ENCODE results near the gene MIOX. TPM values are rescaled to one million over a fixed set of nuclear protein-coding genes. Genes with fewer than 3 reads are reported as not detected.

Gene MIOX
- total and polyA plus RNA-seq, 2 of the 13 experiments (the other 11 are each of a cell fraction or from before 2014, with no cell fraction given), result 1.5 to 2.9 TPM

DNA sequence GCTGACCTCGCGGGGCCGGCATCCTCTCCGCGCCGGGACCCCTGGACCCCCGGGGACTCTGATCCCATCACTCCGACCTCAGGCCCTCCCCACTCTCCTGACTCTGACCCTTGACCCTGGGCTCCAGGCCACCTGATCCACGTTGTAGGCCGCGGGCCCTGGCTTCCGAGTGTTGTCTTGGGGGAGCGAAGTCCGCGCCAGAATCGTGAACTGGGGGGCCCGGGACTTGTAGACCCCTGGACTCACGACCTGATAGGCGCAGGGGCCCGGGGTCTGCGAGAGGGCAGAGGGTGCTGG is 43.9 kb downstream of the MIOX start (continued):
- TF ChIP-seq, protein P1, sequence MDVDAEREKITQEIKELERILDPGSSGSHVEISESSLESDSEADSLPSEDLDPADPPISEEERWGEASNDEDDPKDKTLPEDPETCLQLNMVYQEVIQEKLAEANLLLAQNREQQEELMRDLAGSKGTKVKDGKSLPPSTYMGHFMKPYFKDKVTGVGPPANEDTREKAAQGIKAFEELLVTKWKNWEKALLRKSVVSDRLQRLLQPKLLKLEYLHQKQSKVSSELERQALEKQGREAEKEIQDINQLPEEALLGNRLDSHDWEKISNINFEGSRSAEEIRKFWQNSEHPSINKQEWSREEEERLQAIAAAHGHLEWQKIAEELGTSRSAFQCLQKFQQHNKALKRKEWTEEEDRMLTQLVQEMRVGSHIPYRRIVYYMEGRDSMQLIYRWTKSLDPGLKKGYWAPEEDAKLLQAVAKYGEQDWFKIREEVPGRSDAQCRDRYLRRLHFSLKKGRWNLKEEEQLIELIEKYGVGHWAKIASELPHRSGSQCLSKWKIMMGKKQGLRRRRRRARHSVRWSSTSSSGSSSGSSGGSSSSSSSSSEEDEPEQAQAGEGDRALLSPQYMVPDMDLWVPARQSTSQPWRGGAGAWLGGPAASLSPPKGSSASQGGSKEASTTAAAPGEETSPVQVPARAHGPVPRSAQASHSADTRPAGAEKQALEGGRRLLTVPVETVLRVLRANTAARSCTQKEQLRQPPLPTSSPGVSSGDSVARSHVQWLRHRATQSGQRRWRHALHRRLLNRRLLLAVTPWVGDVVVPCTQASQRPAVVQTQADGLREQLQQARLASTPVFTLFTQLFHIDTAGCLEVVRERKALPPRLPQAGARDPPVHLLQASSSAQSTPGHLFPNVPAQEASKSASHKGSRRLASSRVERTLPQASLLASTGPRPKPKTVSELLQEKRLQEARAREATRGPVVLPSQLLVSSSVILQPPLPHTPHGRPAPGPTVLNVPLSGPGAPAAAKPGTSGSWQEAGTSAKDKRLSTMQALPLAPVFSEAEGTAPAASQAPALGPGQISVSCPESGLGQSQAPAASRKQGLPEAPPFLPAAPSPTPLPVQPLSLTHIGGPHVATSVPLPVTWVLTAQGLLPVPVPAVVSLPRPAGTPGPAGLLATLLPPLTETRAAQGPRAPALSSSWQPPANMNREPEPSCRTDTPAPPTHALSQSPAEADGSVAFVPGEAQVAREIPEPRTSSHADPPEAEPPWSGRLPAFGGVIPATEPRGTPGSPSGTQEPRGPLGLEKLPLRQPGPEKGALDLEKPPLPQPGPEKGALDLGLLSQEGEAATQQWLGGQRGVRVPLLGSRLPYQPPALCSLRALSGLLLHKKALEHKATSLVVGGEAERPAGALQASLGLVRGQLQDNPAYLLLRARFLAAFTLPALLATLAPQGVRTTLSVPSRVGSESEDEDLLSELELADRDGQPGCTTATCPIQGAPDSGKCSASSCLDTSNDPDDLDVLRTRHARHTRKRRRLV (CRISPR knock-in tag; IDR thresholded peaks at IDR 0.05), result no peak
- TF ChIP-seq, protein P2, sequence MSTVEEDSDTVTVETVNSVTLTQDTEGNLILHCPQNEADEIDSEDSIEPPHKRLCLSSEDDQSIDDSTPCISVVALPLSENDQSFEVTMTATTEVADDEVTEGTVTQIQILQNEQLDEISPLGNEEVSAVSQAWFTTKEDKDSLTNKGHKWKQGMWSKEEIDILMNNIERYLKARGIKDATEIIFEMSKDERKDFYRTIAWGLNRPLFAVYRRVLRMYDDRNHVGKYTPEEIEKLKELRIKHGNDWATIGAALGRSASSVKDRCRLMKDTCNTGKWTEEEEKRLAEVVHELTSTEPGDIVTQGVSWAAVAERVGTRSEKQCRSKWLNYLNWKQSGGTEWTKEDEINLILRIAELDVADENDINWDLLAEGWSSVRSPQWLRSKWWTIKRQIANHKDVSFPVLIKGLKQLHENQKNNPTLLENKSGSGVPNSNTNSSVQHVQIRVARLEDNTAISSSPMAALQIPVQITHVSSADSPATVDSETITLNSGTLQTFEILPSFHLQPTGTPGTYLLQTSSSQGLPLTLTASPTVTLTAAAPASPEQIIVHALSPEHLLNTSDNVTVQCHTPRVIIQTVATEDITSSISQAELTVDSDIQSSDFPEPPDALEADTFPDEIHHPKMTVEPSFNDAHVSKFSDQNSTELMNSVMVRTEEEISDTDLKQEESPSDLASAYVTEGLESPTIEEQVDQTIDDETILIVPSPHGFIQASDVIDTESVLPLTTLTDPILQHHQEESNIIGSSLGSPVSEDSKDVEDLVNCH (CRISPR knock-in tag; IDR thresholded peaks at IDR 0.05), result 0 out of 2 replicates have a peak, but pooled peaks have one; percentile 21
- TF ChIP-seq SRSF1 (optimal IDR thresholded peaks at IDR 0.05; ENCODE audit: low read depth, low read length) (peak; percentile 82), ATRX (CRISPR knock-in tag; IDR thresholded peaks at IDR 0.05; ENCODE audit: borderline replicate concordance) (no peak), EEA1 (CRISPR knock-in tag; IDR thresholded peaks at IDR 0.05; ENCODE audit: borderline replicate concordance) (no peak; the same call in 1 of the 2 replicates), EP300 (IDR thresholded peaks at IDR 0.05; ENCODE audit: low read depth in 2 of 2, low read length in 2 of 2) (no peak), EP300 (CRISPR knock-in tag; IDR thresholded peaks at IDR 0.05; ENCODE audit: borderline replicate concordance) (no peak), ZSCAN12 (CRISPR knock-in tag; IDR thresholded peaks at IDR 0.05) (no peak; the same call in 1 of the 2 replicates), KLF11 (CRISPR knock-in tag; IDR thresholded peaks at IDR 0.05) (no peak)
- TF ChIP-seq, protein P3, sequence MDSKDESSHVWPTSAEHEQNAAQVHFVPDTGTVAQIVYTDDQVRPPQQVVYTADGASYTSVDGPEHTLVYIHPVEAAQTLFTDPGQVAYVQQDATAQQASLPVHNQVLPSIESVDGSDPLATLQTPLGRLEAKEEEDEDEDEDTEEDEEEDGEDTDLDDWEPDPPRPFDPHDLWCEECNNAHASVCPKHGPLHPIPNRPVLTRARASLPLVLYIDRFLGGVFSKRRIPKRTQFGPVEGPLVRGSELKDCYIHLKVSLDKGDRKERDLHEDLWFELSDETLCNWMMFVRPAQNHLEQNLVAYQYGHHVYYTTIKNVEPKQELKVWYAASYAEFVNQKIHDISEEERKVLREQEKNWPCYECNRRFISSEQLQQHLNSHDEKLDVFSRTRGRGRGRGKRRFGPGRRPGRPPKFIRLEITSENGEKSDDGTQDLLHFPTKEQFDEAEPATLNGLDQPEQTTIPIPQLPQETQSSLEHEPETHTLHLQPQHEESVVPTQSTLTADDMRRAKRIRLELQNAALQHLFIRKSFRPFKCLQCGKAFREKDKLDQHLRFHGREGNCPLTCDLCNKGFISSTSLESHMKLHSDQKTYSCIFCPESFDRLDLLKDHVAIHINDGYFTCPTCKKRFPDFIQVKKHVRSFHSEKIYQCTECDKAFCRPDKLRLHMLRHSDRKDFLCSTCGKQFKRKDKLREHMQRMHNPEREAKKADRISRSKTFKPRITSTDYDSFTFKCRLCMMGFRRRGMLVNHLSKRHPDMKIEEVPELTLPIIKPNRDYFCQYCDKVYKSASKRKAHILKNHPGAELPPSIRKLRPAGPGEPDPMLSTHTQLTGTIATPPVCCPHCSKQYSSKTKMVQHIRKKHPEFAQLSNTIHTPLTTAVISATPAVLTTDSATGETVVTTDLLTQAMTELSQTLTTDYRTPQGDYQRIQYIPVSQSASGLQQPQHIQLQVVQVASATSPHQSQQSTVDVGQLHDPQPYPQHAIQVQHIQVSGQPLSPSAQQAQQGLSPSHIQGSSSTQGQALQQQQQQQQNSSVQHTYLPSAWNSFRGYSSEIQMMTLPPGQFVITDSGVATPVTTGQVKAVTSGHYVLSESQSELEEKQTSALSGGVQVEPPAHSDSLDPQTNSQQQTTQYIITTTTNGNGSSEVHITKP (CRISPR knock-in tag; IDR thresholded peaks at IDR 0.05; ENCODE audit: low read depth), result no peak
- TF ChIP-seq, protein P4, sequence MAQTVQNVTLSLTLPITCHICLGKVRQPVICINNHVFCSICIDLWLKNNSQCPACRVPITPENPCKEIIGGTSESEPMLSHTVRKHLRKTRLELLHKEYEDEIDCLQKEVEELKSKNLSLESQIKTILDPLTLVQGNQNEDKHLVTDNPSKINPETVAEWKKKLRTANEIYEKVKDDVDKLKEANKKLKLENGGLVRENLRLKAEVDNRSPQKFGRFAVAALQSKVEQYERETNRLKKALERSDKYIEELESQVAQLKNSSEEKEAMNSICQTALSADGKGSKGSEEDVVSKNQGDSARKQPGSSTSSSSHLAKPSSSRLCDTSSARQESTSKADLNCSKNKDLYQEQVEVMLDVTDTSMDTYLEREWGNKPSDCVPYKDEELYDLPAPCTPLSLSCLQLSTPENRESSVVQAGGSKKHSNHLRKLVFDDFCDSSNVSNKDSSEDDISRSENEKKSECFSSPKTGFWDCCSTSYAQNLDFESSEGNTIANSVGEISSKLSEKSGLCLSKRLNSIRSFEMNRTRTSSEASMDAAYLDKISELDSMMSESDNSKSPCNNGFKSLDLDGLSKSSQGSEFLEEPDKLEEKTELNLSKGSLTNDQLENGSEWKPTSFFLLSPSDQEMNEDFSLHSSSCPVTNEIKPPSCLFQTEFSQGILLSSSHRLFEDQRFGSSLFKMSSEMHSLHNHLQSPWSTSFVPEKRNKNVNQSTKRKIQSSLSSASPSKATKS (CRISPR knock-in tag; IDR thresholded peaks at IDR 0.05), result no peak
- TF ChIP-seq, protein P5, sequence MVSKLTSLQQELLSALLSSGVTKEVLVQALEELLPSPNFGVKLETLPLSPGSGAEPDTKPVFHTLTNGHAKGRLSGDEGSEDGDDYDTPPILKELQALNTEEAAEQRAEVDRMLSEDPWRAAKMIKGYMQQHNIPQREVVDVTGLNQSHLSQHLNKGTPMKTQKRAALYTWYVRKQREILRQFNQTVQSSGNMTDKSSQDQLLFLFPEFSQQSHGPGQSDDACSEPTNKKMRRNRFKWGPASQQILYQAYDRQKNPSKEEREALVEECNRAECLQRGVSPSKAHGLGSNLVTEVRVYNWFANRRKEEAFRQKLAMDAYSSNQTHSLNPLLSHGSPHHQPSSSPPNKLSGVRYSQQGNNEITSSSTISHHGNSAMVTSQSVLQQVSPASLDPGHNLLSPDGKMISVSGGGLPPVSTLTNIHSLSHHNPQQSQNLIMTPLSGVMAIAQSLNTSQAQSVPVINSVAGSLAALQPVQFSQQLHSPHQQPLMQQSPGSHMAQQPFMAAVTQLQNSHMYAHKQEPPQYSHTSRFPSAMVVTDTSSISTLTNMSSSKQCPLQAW (CRISPR knock-in tag; IDR thresholded peaks at IDR 0.05), result no peak
